PFSK-1 (cell line): Measurements from ENCODE around the gene ZNF653.

Experiments
- FOXP2 ChIP-seq: optimal IDR thresholded peaks from 2 replicates; pipeline ENCODE3; 2011; ENCODE audit warnings: borderline replicate concordance, control low read depth, inconsistent platforms; ENCODE audit not compliant: insufficient read depth; ENCODE audit errors: extremely low read length, extremely low read depth
- POLR2AphosphoS5 ChIP-seq: IDR thresholded peaks from 2 replicates; pipeline ENCODE4 v1.6.1; 2012; ENCODE audit warnings: low read depth, mild to moderate bottlenecking, control low read depth, low read length, moderate library complexity
- SIN3A ChIP-seq: IDR thresholded peaks from 2 replicates; pipeline ENCODE4 v1.6.1; 2012; ENCODE audit warnings: mild to moderate bottlenecking, low read length, moderate library complexity, borderline replicate concordance; ENCODE audit not compliant: insufficient read depth
- TAF1 ChIP-seq: IDR thresholded peaks from 2 replicates; pipeline ENCODE4 v1.6.1; 2012; ENCODE audit warnings: low read length, control low read depth, borderline replicate concordance; ENCODE audit not compliant: insufficient read depth
- TF ChIP-seq, protein P1 (sequence below), 2 experiments: IDR thresholded peaks; 2 replicates each; pipeline versions ENCODE4 v1.6.1 to v1.8.0; 2011 to 2012; ENCODE audit warnings: low read depth in 2 of 2, low read length in 2 of 2, control low read depth in 1 of 2, inconsistent platforms in 1 of 2, mild to moderate bottlenecking in 1 of 2, moderate library complexity in 1 of 2; ENCODE audit not compliant: insufficient read depth in 1 of 2

Gene ZNF653

GRCh38 chr19:11519138-11519537, 13.5 kb upstream of the ZNF653 start:
- TF ChIP-seq SIN3A (no peak), TAF1 (no peak), POLR2AphosphoS5 (no peak), FOXP2 (no peak)
- TF ChIP-seq, protein P1, sequence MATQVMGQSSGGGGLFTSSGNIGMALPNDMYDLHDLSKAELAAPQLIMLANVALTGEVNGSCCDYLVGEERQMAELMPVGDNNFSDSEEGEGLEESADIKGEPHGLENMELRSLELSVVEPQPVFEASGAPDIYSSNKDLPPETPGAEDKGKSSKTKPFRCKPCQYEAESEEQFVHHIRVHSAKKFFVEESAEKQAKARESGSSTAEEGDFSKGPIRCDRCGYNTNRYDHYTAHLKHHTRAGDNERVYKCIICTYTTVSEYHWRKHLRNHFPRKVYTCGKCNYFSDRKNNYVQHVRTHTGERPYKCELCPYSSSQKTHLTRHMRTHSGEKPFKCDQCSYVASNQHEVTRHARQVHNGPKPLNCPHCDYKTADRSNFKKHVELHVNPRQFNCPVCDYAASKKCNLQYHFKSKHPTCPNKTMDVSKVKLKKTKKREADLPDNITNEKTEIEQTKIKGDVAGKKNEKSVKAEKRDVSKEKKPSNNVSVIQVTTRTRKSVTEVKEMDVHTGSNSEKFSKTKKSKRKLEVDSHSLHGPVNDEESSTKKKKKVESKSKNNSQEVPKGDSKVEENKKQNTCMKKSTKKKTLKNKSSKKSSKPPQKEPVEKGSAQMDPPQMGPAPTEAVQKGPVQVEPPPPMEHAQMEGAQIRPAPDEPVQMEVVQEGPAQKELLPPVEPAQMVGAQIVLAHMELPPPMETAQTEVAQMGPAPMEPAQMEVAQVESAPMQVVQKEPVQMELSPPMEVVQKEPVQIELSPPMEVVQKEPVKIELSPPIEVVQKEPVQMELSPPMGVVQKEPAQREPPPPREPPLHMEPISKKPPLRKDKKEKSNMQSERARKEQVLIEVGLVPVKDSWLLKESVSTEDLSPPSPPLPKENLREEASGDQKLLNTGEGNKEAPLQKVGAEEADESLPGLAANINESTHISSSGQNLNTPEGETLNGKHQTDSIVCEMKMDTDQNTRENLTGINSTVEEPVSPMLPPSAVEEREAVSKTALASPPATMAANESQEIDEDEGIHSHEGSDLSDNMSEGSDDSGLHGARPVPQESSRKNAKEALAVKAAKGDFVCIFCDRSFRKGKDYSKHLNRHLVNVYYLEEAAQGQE (IDR thresholded peaks at IDR 0.05; ENCODE audit: insufficient read depth in 1 of 2, low read depth in 2 of 2, low read length in 2 of 2), result no peak

- TF ChIP-seq TAF1 (no peak), SIN3A (no peak), FOXP2 (no peak), POLR2AphosphoS5 (no peak)
- TF ChIP-seq, protein P1 (IDR thresholded peaks at IDR 0.05; ENCODE audit: insufficient read depth in 1 of 2, low read depth in 2 of 2, low read length in 2 of 2), result no peak
Measured at GRCh38 chr19:11513946-11514345, 8.3 kb upstream of the ZNF653 start.

- TF ChIP-seq SIN3A (no peak), FOXP2 (no peak), POLR2AphosphoS5 (no peak), TAF1 (no peak)
- TF ChIP-seq, protein P1 (IDR thresholded peaks at IDR 0.05; ENCODE audit: insufficient read depth in 1 of 2, low read depth in 2 of 2, low read length in 2 of 2), result no peak
Measured at GRCh38 chr19:11510444-11510843, 4.8 kb upstream of the ZNF653 start.

- TF ChIP-seq TAF1 (no peak), SIN3A (no peak), FOXP2 (no peak)
- TF ChIP-seq, protein P1 (IDR thresholded peaks at IDR 0.05; ENCODE audit: insufficient read depth in 1 of 2, low read depth in 2 of 2, low read length in 2 of 2), result no peak
Measured at GRCh38 chr19:11507370-11508078, 1.9 kb upstream of the ZNF653 start.
